HG03139 (cell line): ENCODE measurements around the gene NT5DC1.
"Not testable (repeated sequence)": the region's sequence is repeated elsewhere in the genome, so short reads cannot be mapped to it uniquely, and the experiment has no call there.

Source experiments
- ATAC-seq: cut with Tn5 transposase; IDR thresholded peaks from one replicate; pipeline ENCODE4 v1.9.1; 2021; ENCODE audit not compliant: unreplicated experiment

NT5DC1 gene

DNA sequence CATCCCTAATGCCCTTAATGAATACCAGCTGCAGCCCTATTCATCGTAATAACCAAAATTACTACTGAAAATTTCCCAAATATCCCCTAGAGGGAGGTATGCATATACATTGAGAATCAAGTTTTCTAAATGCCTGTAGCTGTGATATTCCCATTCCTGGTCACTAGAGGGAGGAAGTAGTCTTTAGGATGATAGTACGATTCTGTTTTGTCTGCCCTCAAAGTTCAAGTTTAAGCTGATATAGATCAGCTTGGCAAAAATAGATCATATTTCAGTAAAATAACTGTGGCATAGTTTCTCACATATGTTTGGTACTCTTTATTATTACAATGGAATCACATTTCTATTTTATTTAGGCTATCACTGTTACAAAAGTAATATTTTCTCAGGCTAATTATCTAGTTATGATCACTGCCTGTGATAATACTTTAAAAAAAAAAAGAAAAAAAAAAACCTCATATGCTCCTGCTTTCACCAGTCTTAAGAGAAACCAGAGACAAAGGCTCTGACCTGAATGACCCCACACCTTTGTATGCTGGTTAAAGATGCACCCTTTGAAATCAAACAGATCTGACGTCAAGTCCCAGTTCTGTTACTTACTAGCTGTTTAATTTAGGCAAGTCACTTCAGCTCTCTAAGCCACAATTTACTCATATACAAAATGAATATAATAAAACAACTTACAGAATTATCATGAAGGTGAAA is 168.1 kb downstream of the NT5DC1 start:
- ATAC-seq, result peak; percentile 84

DNA sequence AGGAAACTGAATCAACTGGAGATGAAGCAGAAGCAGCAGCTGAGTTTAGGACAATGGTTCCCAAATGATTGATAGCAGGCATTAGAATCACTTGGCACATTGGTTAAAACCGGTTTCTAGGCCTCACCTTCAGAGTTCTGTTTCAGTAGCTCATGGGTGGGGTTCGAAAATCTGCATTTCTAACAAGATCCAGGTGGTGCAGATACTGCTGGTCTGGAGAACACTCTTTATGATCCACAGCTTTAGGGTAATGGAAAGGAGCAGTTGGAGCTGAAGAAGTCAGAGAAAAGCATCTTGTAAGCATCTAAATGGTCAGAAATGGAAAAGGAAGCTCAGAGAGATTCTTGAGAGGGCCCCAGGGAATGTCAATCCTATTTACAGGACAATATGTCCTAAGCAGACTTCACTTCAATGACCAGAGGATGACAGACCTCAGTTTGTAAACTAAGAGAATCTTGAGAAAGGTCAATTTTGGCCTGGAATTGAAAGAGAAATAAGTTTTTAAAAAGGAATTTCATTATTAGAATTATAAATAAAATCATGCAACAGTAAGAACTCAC is 170.6 kb downstream of the NT5DC1 start:
- no peak for ATAC-seq

DNA sequence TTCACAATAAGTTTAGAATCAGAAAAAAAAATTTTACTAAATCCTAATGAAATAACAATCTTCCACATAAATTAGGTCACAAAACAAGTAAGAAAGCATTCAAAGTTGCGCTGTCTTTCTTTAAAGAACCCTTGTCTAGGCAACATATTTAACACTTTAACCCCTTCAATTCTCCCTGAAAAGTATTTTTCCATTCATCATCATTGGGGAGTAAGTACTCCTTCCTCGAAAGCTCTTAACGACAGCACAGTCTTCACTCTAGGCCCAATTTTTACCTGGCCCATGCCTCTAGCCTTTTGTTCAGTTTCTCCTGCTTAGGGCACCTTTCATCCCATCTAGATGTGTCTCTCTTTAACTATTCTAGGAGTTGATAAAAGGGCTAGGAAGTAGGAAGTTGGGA is 176.5 kb downstream of the NT5DC1 start:
- ATAC-seq, result no peak

DNA sequence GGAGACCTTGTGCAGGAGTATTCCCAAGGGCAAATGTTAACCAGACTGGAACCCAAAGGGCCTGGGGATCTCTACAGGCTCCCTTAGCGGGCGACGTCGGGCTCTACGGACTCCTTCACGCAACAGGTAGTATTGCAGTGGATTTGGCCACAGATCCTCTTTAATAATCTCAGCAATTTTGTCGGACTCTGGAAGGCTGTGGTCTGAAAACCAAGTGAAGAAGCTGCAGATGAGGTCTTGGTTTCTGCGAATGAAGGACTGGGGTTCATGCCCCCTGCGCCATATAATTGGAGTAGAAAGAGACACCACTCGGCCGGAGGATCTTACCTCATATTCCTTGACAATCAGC is 177.8 kb downstream of the NT5DC1 start:
- ATAC-seq, result no peak

DNA sequence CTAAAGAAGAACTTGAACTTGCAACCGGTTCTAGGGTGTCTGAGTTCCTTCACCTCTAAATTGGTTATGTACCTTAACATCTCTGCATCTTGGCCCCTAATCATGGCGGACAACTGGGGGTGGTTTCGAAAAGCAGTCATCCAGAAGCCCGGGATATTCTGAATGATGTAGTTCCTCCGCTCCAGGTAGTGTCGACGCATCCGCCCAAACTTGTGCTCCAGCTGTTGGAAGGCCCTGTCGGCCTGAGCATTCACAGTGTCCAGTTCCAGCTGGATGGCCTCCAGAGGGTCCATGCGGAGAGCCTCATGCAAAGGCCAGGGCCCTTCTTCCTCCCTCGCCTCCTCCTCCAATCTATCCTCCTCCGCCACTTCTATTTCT is 178.2 kb downstream of the NT5DC1 start:
- no peak for ATAC-seq

DNA sequence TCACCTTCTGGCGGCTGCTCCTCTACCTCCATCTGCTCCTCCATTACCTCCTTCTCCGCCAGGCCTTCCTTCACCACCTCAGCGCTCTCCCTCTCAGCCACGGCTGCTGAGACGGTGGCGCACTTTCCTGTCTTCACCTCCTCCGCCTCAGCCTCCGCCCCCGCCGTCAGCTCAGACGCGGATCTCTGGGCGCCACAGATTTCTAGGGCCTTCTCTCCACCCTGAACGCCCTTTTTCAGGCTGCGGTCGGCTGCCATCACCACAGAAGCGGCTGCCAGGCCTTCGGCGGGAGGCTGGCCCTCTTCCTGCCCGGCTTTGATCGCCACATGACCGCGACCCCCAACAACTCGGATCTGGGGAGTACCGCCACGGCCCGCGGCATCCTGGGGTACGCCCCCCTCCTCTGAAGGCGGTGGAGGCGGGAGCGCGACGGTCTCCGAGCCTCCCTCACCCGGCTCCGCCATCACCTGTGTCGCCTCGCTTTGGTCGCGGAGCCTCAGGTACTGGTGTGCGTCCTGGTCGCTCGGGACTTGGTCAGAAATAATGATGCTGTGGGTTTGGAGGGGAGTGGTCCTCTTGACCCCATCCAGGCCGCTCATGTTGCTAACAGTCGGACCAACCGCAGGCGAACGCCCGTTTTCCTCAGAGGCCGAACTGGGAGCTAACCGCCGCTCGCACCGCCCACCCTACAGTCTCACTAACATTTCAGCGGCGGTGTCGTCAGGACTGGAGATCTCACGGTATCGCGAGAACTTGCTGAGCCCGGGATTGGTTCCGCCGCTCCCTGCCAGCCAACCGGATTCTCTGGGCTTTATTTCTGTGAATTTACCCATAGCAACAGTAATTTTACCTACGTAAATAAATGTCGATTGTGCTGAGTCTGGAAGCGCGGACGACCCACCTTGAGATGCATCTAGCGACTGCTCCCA is 178.8 kb downstream of the NT5DC1 start, which contains the start of gene TSPYL1:
Gene TSPYL1, minus strand, starts transcription at position 699 of the 929 bp plus-strand sequence. Its CDS starts 100 bp downstream, at position 599.
- ATAC-seq, result peak; percentile 93

DNA sequence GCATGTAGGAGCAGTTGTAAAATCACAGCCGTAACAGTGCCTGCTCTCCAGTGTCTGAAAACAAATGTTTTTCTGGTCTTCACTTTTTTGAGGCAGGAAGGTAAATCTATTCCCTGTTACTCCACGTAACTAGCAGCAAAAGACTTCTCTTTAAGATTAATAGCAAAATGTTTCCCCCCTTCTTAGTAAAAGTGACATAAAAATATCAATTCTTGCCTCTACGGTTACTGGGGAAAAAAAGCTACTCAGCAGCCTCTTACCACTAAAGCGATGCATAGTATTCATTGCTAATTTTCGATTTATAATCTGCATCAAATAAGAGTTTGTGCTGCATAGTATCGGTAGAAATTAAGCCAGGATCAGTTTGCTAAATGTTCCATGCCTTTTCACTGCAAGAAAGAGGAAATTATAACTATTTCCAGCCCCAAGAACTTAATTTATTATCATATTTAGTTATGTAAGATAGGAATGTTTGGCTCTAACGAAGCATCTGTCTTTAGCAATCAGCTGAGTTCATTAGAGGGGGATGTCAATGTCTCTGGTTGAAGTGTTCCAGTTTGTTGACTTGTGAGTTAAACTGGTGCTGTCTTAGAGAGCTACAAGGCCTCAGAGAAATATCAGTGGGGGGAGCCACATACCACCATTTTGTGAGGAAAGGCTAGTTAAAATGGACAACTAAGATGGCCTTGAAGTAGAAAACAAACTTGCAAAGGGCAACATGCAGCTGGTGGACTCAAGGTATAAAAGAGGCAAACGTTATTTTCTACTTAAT is 179.7 kb downstream of the NT5DC1 start:
- no peak for ATAC-seq

DNA sequence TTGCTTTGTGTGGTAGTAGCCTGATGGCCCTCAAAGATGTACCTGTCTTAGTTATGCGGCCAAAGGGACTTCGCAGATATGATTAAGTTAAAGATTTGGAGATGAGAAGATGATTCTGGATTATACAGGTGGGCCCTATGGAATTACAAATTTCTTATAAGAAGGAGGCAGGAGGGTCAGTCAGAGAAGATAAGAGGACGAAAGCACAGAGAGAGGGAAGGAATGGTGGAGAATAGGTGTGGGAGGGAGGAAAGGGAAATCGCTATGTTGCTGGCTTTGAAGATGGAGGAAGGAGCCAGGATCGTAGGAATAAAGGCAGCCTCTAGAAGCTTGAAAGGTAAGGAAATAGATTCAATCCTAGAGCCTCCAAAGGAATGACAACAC is 180.3 kb downstream of the NT5DC1 start:
- no peak for ATAC-seq

DNA sequence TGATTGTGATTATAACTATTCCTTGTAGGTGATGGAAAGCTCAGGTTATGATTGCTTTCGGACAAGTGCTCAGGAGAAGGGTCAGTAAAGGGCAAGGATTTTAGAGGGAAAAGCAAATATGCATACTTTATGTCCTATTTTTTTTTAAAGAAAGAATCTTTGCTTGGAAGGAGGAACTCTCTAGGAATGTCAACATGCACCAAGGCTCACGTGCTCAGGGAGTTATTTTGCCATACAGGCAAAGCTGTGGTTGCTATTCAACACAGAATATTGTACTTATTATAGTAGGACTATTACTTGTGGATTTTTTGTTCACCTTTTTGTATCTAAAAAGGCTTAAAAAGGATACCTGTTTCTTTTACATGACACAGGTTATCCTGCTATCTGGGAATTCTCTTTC is 182.0 kb downstream of the NT5DC1 start:
- ATAC-seq, result no peak

DNA sequence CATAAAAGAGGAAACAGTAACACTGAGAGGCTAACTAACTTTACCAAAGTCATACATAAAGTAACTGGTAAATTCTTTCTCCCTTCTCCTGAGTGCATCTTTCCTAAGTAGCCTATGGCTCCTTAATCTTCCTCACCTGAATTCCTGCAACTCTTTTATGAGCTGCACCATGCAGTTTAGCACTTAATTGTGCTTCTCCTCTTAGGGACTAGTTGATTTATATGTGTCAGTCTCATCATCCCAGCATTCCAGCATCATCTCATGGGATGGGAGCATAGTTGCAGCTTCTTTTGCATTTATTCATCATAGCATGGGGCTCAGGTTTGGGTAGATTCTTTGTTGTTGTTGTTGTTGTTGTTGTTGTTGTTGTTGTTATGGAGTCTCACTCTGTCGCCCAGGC is 182.5 kb downstream of the NT5DC1 start:
- no peak for ATAC-seq

DNA sequence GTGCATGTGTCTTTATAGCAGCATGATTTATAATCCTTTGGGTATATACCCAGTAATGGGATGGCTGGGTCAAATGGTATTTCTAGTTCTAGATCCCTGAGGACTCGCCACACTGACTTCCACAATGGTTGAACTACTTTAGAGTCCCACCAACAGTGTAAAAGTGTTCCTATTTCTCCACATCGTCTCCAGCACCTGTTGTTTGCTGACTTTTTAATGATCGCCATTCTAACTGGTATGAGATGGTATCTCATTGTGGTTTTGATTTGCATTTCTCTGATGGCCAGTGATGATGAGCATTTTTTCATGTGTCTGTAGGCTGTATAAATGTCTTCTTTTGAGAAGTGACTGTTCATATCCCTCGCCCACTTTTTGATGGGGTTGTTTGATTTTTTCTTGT is 184.3 kb downstream of the NT5DC1 start:
- ATAC-seq, result not testable (repeated sequence)

DNA sequence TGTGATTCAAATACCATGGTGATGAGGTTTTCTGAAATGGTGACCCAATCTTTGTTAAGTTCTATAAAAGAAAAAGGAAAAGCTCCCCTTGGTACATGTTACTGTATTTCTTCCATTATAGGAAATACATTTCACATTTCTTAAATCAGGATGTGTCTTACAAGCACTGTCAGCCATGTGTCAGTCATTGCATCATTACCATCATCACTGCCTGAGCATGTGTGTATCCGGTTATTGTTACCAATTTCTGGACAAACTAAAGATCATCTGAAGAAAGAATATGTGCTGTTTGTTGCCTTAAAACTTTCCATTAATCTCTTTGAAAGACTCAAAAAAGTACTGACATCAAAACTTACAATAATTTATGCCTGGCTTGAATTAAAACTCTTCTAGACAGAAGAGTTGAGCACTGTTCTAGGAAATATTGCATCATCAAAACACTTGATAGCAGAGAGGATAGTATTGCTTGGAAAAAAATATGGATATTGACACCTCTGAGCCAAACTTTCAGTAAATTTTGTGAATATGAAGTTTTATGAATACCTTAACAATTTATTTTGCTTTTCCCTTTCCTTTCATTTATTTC is 186.2 kb downstream of the NT5DC1 start:
- no peak for ATAC-seq

DNA sequence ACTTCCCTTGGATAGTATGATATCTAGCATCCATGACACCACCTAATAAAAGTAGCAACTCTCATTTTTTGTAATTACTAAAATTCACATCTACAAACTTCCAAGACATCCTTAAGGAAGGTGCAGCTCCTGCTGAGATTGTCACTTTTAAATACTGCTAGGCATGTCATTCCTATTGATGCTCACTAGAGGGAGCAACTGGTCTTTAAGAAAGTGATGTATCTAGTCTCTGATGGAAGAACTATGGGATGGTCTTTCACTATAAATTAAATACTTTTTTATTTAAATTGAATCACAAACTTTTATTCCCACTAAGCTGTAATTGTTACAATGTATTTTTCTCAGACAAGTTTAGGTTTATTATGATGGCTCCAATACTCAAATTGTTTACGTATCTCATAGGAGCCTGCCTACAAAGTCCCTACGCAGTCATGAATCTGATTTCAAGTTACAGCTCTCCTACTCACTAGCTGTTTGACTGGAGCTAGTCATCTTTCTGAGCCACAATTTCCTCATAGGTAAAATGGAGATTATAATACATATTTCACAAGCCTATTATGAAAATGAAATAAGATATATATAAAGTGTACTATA is 187.1 kb downstream of the NT5DC1 start:
- no peak for ATAC-seq

DNA sequence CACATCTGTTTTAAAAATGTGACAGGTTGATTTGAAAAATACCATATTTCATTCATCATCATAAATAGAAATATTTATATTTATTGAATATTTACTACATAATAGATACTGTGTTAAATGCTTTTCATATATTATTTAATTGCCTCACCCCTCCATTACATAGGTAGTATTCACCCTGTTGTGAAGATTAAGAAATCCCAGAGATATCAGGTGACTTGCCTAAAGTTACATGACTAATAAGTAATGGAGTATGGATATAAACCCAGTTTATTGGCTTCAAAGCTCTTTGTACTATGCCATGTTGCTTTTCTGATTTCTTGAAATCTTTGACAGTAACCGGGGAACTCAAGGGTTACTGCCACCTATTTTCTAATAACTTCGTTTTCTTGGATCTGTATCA is 189.2 kb downstream of the NT5DC1 start:
- ATAC-seq, result no peak

DNA sequence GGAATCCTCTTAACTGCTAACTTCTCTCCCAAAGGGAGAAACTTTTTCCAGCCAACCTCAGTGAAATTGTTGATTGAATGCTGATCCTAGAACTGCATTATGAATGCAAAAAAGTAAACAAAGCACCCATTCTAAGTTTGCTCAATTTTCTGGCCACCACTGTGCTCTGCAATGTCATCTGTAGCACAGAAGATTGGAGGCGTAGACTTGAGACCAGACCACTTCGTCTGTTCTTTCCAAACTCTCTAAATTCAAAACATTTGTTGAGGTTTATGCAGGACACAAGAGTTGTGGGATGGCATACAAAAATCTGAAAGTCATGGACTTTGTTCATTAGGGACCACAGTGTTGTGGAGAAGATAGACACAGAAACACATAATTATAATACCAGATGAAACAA is 190.1 kb downstream of the NT5DC1 start:
- no peak for ATAC-seq

DNA sequence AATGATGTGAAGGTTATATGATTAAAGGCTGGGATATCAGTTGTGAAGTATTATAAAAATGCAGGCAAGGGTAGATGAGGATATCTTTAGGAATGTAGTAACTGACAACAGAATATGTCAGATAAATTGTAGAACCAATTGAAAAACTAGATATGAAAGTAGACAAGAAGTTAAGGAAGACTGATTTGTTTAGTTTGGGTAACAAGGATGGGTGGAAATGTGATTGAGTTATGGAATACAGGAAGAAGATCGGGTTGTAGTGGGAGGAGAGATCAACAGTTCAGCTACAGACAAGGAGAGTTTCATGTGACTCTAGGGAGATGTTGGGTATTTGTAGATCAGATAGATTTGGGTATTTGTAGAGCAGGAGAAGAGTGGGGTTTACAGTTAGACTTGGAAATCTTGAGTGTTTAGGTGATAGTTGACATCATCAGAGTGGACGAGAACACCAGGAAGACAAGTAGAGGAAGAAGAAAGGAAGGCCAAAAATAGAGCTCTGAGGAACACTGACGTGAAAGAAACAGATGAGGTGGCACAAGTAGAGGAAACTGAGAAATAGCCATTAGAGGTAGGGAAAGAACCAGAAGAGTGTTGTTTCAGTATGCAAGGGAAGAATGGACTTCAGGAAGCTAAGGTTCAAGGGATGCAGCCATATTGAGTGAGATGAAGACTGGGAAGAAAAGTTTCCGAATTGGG is 191.2 kb downstream of the NT5DC1 start:
- ATAC-seq, result no peak

DNA sequence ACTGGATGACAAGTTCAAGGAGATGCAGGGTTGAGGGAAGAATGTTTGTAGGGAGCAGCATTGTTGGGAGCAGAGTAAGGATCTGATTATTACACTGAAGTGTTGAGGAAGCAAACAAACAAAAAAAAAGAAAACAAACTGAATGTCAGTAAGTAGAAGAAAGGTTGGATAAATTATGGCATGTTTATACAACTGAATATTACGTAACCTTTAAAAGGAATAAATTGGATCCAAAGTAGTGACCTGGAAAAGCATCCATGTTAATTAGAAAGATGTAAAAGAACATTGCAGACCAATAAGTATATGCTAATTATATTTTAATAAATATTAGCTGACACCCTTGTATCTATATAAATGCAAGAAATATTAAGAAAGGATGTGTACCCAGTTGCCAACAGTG is 191.9 kb downstream of the NT5DC1 start:
- ATAC-seq, result no peak

DNA sequence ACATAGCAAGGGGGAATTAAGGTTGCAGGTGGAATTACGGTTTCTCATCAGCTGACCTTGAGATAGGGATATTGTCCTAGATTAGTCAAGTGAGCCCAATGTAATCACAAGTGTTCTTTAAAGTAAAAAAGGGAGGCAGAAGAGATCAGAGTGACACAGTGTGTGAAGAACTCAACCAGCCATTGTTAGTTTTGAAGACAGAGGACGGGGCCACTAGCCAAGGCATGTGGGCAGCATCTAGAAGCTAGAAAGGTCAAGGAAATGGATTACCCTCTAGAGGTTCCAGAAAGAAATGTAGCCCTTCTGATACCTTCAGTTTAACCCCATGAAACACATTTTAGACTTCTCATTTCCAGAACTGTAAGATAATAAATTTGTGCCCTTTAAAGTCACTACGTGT is 197.6 kb downstream of the NT5DC1 start:
- ATAC-seq, result no peak

DNA sequence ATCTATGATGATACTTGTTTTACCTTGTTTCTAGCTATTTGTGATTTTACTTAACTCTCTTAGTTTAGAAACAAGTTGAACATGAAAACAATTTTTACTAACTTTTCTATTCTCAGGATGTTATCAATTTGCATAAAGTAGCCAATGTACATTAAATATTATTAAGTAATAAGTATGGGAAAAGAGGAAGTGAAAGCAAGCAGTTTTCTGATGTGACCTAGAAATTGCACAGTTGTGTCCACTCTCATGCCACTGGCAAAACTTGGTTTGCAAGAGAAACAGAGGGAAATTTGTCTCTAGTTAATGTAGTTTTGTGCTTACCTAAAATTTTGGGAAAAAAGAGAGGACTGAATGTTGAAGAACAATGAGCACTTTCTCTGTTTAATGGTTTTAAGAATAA is 198.3 kb downstream of the NT5DC1 start:
- no peak for ATAC-seq
